HG03520 (cell line): Measurements from ENCODE around the gene AIRE.

Experiments used
- ATAC-seq: cut with Tn5 transposase; IDR thresholded peaks from one replicate; pipeline ENCODE4 v1.9.1; 2021; ENCODE audit warnings: mild to moderate bottlenecking, moderate library complexity; ENCODE audit not compliant: unreplicated experiment

Gene AIRE

DNA sequence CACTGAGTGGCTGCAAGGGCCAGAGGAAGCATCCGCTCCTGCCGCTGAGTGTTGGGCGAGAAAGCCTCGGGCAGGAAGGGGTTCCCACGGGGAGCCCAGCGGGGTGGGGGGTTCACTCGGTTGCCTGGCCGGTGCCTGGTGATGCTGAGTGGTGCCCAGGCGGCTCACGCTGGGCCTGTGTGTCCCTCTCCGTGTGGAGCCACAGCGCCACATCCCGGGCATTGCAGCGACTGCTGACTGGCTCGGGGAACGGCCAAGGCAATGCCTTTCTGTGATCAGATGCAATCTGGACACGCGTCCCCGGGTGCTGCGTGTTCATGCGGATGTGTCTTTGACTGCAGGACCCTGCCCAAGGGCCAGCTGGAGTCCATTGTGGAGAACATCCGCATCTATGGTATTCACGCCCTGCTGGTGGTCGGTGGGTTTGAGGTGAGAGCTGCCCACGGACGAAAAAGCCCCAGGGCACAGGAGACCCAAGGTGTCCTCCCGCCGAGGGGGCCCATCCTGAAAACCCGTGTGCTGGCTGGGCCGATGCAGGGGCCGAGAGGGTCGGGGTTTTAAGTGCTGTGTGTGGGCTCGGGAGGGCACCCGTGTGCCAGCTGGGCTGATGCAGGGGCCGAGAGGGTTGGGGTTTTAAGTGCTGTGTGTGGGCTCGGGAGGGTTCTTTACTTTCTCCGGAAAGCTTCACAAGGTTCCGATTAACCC lies 37.1 kb downstream of the AIRE start:
- ATAC-seq: no peak

DNA sequence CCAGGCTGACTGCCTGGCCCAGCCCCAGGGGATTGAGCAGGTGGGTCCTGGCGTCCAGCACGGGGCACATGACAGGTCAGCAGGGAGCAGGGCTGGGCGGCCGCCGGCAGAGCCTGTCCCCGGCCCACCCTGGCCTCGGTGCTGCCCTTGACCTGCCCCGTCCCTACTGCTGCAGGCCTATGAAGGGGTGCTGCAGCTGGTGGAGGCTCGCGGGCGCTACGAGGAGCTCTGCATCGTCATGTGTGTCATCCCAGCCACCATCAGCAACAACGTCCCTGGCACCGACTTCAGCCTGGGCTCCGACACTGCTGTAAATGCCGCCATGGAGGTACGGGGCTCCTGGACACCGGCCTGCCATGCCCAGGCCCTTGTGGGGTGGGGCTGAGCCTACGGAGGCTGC lies 37.9 kb downstream of the AIRE start:
- ATAC-seq: no peak

DNA sequence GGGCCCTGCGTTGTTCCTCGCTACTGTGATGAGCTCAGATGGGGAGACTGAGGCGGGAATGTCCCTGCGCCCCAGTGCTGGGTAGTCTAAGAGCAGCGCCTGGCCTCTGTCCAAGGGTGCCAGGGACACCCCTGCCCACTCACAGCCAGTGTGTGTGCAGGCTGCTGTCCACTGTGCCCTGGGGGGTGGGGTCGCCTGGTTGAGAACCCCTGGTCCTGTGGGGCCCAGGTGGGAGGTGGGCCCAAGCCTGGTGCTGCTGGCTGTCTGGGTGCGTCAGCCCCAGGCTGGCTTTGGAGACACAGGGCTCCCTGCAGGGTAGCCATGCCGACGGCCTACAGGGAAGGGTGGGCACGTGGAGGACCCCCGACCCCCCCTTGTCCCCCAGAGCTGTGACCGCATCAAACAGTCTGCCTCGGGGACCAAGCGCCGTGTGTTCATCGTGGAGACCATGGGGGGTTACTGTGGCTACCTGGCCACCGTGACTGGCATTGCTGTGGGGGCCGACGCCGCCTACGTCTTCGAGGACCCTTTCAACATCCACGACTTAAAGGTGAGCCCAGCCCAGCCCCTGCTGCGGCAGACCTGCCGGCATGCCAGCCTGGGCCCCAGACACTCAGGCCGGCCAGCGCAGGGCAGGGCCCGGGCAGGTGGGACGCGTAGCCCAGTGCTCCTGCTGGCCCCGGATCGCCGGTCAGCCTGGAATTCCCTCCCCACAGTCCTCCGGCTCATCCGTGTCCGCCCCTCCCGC lies 38.6 kb downstream of the AIRE start:
- no peak for ATAC-seq

DNA sequence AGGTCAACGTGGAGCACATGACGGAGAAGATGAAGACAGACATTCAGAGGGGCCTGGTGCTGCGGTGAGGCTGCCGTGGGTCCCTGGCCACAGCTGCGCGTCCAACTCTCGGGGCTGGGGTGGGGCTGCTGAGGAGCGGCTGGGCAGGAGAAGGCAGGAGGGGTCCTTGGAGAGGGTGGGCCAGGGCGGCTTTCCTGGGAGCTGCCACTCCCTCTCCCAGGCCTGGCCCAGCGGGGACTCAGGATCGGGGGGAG lies 39.1 kb downstream of the AIRE start:
- no peak for ATAC-seq

DNA sequence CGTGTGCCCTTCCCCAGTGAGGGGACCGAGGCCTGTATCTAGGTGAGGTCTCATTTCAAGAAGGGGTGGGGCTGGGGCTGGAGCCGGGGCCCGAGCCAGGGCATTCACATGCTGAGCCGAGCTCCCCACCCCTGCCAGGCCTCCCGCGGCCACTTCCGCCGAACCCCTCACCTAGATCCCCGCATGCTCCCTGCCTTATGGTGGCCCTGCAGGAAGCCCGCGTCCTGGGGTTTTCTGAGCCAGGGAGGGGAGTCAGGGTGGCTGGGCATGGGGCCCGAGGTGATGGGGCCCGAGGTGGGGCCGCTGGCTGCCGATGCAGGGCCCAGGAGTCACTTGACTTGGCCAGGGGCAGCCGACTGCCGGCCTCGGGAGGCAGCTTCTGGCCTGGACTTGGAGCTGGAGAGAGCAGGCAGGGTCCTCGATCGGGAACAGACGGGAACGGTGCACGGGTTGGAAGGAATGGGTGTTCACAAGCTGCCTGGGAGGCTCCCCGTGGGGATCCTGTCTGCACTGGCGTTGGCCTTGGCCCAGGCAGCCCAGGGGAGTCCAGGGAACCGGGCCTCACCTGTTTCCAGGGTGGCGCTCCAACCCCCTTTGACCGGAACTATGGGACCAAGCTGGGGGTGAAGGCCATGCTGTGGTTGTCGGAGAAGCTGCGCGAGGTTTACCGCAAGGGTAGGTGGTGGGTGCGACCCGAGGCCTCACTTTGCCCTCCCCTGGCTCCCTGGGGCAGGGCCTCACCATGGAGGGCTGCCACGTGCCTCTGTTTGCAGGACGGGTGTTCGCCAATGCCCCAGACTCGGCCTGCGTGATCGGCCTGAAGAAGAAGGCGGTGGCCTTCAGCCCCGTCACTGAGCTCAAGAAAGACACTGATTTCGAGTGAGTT lies 40.0 kb downstream of the AIRE start:
- ATAC-seq: no peak

DNA sequence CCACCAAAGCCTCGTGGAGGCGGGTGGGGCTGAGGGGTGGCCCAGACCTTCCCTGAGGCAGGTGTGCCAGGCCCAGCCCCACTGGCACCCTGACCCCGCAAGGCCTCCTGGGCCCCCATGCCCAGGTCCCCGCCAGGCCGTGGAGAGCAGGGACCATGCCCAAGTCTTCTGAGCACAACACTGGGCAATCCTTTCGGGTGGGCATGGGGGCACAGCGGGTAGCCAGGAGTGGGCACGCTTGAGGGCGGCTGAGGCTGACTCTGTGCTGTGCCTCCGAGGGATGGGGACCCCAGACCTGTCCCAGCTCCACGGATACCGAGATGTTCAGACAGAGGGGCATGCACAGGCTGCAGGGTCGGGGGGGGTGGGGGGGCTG lies 40.6 kb downstream of the AIRE start:
- no peak for ATAC-seq

DNA sequence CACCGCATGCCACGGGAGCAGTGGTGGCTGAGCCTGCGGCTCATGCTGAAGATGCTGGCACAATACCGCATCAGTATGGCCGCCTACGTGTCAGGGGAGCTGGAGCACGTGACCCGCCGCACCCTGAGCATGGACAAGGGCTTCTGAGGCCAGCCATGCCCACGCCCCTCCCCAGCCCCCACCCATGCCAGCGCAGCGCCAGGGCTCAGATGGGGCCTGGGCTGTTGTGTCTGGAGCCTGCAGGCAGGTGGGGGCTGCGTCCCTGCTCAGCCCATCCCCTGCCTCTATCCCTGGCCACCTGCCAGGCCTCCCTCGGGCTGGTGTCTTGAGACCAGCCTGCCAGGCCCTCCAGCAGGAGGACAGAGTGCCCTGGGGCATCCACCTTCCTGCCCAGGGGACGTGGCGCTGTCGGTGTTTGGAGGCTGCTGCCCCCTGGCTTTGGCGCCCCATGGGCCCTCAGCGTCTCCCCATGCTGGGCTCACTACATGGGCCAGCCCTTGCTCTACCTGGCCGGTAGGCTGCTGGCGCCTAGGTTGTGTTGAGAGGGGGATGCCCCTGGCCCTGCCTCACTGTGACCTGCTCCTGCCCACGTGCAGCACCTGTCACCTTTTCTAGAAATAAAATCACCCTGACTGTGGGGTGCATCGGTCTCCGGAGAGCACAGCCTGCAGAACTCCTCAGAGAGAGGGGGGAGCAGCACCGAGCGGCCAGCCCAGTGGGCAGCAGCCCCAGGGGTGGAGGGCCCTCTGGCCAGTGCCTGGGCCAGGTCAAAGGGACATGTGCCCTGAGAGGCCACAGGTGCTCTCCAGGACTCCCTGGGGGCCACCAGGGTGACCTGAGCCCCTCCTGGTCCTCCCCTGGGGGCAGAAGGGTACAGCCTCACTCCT lies 41.3 kb downstream of the AIRE start:
- ATAC-seq: no peak

DNA sequence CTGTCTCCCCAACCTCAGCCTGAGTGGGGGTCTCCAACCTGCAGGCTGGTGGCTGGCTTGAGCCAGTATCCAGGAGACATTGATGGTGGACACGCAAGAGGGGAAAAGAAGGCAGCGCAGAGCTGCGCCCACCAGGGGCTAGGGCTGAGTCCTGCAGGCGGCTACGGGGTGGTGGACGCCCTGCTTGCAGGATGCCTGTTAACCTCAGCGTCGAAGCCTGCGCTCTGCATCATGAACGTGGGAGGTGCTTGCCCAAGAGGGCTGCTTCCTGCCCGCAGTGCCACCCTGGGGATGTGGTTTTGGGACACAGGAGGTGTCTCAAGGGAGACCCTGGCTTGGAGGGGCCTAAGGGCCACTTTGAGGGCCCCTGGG lies 41.9 kb downstream of the AIRE start:
- ATAC-seq: no peak

DNA sequence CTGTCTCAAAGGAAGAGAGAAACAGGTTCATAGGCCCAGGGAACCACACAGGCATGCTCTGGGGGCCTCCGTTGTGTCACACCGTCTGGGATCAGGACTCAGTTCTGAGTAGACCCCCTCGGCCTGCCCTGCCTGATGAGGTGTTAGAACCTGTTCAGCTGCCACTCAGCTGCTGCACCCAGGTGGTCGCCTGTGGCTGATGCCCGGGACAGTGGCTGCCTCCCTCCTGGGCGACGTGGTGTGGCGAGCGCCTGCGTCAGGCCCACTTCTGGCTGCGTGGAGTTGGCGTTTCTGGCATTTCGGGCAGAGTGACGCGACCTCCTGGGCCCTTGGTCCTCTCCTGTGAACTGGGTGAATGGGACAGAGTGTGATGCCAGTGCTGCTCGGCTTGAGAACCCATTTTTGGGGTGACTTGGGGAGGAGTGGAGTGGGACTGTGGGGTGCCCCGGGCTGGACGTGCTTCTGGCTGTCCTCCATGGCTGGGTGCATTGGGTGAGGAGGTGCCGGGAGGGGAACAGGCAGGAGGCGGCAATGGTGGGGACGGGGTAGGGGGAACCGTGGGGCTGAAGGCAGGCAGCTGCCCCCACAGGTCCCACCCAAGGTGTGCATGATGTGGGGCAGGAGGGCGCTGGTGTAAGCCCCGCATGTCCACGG lies 42.7 kb downstream of the AIRE start:
- no peak for ATAC-seq

DNA sequence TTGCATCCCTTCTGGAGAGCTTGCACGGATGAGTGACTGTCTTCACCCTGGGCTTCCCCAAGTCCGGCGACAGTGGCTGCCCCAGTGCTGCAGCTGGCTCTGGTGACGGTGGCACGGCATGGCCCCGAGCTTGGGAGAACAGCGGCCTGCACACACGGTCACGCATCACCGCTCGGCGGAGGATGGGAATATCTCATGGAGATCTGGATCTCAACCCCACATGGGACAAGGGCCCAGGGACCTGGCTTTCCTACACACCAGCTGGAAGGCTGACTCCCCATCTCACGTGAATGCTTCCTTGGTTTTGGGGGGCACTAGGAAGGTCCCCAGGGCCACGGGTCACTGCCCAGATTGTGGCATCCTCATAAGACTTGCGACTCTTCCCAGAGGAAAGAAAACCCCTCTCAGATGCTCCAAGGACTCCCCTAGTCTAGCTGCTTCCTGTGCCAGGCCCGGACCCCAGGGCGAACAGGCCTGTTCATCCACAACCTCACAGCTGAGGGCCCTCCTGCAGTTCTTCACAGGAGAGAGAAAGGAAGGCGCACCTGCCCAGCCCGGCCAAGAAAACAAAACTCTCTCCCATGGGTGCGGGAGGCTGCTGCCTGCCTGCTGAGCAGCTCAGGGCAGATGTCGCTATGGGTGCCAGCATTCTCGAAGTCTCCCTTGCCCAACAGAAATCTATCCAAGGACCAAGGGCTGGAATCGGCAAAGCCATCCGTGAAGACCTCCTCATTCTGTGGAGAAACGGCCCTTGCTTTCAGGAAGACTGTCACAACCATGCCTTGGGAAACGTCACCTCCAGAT lies 43.6 kb downstream of the AIRE start:
- ATAC-seq: no peak

DNA sequence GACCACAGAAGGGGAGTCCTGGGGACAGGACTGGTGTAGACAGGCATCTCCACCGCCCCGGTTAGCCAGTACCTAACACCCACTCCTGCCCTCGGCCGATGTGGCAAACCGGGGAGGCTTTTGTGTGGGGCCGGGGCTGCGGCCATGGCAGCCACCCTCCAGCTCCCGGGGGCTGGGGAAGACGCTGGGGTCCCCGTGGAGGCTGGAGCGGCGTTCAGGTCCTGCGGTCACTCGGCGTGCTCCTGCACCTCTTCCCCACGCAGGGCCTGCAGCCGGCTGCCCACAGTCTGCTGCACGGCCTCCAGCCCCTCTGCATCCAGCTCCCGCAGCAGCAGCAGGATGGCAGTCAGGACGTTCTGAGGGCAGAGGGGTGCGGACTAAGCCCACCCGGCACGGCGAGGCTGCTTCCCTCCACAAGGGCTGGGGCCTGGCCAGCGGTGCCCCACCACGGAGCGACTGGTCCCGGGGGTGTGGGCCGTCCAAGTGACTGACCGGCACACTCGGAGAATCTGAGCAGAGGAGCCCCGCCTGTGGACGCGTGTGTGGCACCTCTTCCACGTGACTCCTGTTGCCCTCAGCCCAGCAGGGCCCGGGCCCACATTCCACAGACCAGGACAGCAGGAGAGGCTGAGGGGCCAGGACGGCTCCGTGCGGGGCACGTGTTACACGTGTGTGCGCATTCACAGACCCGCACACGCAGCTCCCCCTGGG lies 44.5 kb downstream of the AIRE start:
- ATAC-seq: no peak

DNA sequence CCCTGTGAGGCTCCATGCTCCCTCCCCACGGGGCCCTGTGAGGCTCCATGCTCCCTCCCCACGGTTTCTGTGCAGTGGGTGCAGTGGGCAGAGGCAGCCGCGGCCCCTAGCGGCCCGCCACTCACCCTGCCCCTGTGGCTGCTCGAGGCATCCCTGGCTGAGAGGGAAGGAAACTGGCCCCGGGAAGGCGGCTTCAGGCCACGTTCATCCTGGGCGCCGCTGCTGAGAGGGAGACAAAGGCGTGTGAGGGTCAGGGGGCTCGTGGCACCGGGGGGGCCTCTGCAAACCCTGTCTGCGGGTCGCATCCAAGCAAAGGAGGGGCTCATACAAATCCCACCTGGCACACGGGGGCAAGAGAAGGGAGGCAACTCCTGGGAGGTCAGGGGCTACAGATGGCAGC lies 45.0 kb downstream of the AIRE start:
- no peak for ATAC-seq

DNA sequence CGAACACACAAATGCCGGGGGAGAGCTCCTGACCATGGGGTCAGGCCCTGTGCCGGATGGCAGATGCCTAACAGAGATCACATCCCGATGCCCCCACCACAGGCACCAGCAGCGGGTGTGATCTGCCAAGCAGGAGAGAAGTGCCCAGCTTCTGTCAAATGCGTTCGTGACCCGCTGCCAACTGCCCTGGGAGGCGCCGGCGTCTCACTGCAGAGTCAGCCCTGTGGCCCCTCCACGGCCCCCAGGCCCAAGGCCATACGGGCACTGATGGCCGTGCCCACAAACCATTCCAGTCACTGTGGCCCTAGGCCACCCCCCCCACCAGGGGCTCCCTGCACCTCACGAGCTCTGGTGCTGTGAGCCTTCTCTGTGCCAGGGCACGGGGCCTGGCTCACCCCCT lies 45.5 kb downstream of the AIRE start:
- no peak for ATAC-seq

DNA sequence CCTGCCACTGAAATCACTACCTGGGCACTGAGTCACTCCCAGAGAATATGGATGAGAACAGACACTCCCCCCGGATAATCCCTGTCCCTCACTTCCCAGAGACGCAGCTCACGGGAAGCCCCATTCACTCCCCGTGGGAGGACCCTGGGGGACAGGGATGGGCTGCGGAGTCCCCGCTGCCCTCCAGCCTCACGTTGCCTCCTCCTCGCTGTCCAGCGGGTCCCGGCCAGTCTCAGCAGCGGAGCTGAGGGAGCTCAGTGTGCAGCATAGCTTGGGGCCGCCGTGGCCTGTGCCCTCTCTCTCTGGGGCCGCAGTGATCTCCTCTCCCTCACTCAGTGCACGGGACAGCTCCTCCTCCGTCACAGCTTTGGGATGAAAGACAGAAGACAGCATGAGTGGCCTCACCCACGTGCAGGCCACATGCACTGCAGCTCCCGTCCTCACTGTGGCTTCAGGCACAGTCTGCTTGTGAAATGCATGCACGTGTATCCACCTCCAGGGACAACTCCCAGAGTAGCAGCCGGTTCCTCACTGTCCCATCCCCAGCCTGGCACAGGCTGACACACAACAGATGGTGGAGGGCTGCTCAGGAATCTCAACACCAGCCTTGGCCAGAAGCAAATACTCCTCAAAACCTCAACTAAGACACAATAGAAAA lies 46.1 kb downstream of the AIRE start:
- no peak for ATAC-seq

DNA sequence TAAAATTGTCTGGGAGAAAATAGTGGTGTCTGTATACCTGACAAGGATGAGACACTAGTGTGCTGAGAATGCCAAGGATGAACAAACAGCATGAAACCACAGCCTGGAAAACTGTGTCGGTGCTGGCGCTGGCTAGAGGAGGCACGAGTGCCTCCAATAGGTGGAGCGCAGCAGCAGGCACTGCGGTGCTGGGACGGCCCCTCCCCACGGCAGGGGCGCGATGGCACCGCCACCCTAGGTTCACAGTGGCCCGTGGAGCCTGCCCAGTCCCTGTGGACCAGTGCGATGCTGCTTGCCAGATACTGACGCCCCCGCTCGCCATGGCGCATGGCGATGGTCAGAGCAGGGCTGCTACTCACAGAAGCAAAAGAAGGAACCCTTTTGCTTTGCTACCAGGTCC lies 46.7 kb downstream of the AIRE start:
- no peak for ATAC-seq

DNA sequence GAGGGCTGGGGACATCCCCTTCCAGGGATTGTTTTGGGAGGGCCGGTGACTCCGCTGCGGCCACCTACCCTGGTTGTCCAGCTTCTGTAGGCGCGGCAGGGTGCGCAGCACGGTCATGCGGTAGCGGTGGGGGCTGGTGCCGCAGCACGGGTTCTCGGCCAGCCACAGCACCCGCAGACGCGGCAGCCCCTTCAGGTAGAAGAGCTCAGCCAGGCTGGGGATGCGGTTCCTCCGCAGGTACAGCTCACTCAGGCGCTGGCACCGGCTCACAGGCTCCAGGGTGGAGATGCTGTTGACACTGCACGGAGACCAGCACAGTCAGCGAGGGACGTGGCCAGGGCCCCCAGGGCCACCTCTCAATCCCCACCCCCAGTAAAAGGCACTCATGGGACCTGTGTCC lies 47.3 kb downstream of the AIRE start:
- no peak for ATAC-seq

DNA sequence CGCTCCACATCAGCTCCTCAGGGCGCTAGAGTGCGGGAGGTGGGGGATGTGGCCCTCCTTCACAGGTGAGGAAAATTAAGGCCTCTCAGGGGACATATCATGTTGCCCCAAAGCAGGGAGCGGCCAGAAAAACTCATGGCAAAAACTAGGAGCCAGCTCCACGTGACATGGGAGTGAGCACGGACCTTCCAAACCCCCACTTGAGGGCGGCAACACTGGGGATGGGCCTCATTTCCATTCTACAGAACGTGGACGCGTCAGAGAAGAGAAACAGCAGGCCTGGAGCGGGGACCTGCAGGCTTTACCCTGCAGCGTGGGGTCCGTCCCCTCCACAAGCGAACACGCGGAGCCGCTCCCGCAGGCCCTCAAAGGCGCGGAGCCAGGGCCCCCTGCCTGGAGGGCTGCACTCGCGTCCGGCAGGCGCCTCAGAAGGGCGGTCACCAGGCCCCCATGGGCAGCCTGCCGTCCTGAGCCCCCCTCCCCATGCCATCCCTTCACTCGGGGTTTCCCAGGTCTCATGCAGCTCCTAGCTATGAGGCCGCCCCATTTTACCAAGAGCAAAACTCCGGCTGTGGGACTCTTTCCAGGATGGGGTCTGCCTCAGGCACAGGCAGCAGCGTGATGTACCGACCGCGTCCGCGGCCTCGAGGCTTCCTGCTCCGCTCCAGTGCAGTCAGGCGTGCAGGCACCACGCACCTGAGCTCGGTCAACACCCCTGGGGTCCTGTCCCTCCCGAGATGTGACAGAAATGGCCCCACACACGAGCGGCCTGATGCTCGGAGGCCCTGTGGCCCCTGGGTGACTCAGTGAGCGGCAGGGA lies 48.0 kb downstream of the AIRE start:
- no peak for ATAC-seq
